ENCODE results near the gene SMARCA4.

SMARCA4 gene

DNA sequence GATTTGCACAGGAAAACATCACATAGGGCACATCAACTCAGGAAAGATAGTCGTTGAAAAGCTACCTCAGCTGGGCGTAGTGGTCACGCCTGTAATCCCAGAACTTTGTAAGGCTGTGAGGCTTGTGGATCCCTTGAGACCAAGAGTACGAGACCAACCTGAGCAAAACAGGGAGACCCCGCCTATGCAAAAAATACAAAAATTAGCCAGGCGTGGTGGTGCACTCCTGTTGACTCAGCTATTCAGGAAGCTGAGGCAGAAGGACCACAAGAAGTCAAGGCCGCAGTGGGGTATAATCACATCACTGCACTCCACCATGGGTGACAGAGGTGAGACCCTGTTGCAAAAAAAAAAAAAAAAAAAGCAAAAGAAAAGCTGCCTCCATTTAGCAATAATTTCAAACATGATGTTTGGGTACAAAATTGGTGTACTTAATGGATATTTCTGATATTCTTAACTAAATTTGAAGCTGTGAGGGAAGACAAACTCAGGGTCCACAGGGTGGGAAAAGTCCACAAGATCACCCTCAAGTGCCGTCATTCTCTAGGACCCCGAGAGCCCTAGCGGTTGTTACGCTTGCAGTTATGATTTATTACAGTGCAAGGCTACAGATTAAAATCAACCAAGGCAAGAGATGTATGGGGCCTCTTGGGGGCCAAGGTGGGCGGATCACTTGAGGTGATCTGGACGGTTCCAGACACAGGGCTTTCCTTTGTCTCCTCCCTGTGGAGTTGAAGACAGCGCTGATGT is 86.0 kb downstream of the SMARCA4 start:
- Histone ChIP-seq H3K36me3 (replicated peaks in 1 of 2; ENCODE audit: control insufficient read depth in 2 of 2, insufficient read depth in 2 of 2, low read length in 2 of 2) (peaks cover 45 to 92% of the 10 kb centered on the region in 2 donors), H3K4ac (ENCODE audit: low read length) (no peak overlapping the region)

DNA sequence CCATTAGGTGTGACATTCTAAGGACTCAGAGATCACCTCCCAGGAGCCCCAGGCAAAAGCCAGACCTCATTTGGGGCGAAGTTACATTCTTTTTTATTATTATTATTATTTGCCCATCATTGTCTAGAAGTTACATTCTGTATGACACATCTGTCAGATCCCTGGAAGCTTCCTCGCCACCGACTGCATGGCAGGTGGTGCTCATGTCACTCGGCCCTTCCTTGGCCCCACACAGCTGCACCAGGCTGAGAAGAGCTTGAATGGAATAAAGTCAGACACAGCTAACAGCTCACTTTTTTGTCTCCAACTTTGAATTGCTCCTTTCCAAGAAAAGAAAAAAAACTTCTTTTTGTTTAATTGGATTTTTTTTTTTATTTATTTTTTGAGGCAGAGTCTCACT is 87.0 kb downstream of the SMARCA4 start:
- Histone ChIP-seq H3K4me1 (ENCODE audit: control insufficient read depth in 2 of 2, insufficient read depth in 1 of 2, low read depth in 1 of 2, low read length in 2 of 2) (no peaks in the 10 kb centered on the region), H3K4me2 (ENCODE audit: insufficient read depth, low read length, poor library complexity, severe bottlenecking) (no peak overlapping the region), H3K79me1 (ENCODE audit: low read depth, low read length) (peaks cover 3% of the 10 kb centered on the region), H2AK5ac (ENCODE audit: low read depth, low read length) (no peak overlapping the region), H3K4ac (ENCODE audit: low read length) (no peak overlapping the region), H2BK12ac (ENCODE audit: low read length) (no peak overlapping the region), H4K91ac (ENCODE audit: low read depth, low read length, poor library complexity) (no peak overlapping the region), H3K9ac (ENCODE audit: low read depth, low read length, poor library complexity) (no peak overlapping the region), H3K18ac (ENCODE audit: low read length) (no peak overlapping the region), H2BK5ac (ENCODE audit: low read length) (no peak overlapping the region), H3K27me3 (ENCODE audit: control insufficient read depth in 3 of 3, insufficient read depth in 3 of 3, low read depth in 1 of 3, low read length in 3 of 3) (no peaks in the 10 kb centered on the region), H2AFZ (ENCODE audit: low read length) (no peak overlapping the region), H3K36me3 (replicated peaks in 1 of 2; ENCODE audit: control insufficient read depth in 2 of 2, insufficient read depth in 2 of 2, low read length in 2 of 2) (peaks cover 47 to 91% of the 10 kb centered on the region in 2 donors), H2BK120ac (ENCODE audit: low read depth, low read length) (no peak overlapping the region), H3K23ac (ENCODE audit: low read depth, low read length, poor library complexity) (no peak overlapping the region), H2BK15ac (ENCODE audit: low read length) (no peak overlapping the region), H3K4me3 (ENCODE audit: low read length in 2 of 2) (no peak overlapping the region), H4K8ac (ENCODE audit: low read depth, low read length) (no peak overlapping the region), H3K9me3 (replicated peaks in 1 of 2; ENCODE audit: control insufficient read depth in 2 of 2, insufficient read depth in 1 of 2, low read depth in 1 of 2, low read length in 2 of 2) (no peaks in the 10 kb centered on the region), H3K14ac (ENCODE audit: low read length) (no peak overlapping the region), H3K27ac (replicated peaks; ENCODE audit: low read length) (no peak overlapping the region)
- no peak for DNase-seq (ENCODE audit: low spot score)
- WGBS, 2 donors (ENCODE audit: extremely low coverage in 2 of 2, insufficient read length in 2 of 2, insufficient replicate concordance in 1 of 2): no CpG with 5 or more reads among the region's 4 CpGs

More for the DNA sequence above, 86.0 kb downstream of the SMARCA4 start:
- Histone ChIP-seq H3K4me3 (ENCODE audit: low read length in 2 of 2) (no peak overlapping the region), H3K4me2 (ENCODE audit: insufficient read depth, low read length, poor library complexity, severe bottlenecking) (no peak overlapping the region), H3K9me3 (replicated peaks in 1 of 2; ENCODE audit: control insufficient read depth in 2 of 2, insufficient read depth in 1 of 2, low read depth in 1 of 2, low read length in 2 of 2) (no peaks in the 10 kb centered on the region), H2BK15ac (ENCODE audit: low read length) (no peak overlapping the region), H4K91ac (ENCODE audit: low read depth, low read length, poor library complexity) (no peak overlapping the region), H3K27ac (replicated peaks; ENCODE audit: low read length) (no peak overlapping the region), H3K18ac (ENCODE audit: low read length) (no peak overlapping the region), H3K14ac (ENCODE audit: low read length) (no peak overlapping the region), H2AK5ac (ENCODE audit: low read depth, low read length) (no peak overlapping the region), H4K8ac (ENCODE audit: low read depth, low read length) (no peak overlapping the region), H2AFZ (ENCODE audit: low read length) (no peak overlapping the region), H3K9ac (ENCODE audit: low read depth, low read length, poor library complexity) (no peak overlapping the region), H3K27me3 (ENCODE audit: control insufficient read depth in 3 of 3, insufficient read depth in 3 of 3, low read depth in 1 of 3, low read length in 3 of 3) (no peaks in the 10 kb centered on the region), H2BK12ac (ENCODE audit: low read length) (no peak overlapping the region), H3K4me1 (ENCODE audit: control insufficient read depth in 2 of 2, insufficient read depth in 1 of 2, low read depth in 1 of 2, low read length in 2 of 2) (no peaks in the 10 kb centered on the region), H3K79me1 (ENCODE audit: low read depth, low read length) (peaks cover 3% of the 10 kb centered on the region), H3K23ac (ENCODE audit: low read depth, low read length, poor library complexity) (no peak overlapping the region), H2BK120ac (ENCODE audit: low read depth, low read length) (no peak overlapping the region), H2BK5ac (ENCODE audit: low read length) (no peak overlapping the region)
- no CpG with 5 or more reads among the region's 14 CpGs for WGBS, 2 donors (ENCODE audit: extremely low coverage in 2 of 2, insufficient read length in 2 of 2, insufficient replicate concordance in 1 of 2)
- DNase-seq (ENCODE audit: low spot score): no peak

DNA sequence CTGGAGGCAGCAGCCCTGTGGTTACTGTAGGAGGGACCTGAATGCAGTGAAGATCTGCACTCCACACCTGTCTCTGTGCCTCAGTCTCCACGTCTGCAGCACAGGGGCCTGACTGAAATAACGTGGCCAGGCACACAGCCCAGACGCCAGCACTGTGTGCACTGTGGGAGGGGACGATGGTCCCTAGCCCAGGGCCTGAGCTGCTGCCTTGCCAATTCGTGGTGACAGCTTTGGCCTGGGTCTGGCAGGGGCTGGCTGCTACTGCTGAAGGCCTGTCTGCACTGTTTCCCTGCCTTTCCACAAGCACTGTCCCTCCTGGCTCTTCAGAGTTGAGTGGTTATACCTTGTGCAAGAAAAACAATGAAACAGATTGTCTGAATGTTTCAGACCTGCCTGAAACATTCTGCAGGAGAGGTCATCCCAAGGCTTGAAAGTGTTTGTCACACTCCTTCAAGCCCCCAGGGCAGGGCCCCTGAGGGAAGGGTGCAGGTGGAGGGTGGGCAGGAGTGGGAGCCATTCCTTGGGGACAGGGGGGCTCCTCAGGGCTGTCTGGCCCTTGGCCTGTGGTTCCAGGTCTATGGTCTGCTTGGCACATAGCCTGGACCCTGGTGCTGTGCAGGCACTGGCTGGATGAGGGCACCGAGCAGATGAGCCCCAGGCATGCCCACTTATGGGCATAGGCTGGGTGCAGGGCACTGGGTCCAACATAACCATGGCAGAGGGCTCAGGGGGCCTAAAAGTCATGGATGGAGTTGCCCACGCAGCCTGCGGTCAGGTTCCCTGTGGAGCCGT is 89.7 kb downstream of the SMARCA4 start:
- H3K27ac ChIP-seq (replicated peaks; ENCODE audit: low read length): no peak overlapping the region
- no peak overlapping the region for H2AFZ ChIP-seq (ENCODE audit: low read length)
- H3K27me3 ChIP-seq (ENCODE audit: control insufficient read depth in 3 of 3, insufficient read depth in 3 of 3, low read depth in 1 of 3, low read length in 3 of 3): no peaks in the 10 kb centered on the region
- H2BK12ac ChIP-seq (ENCODE audit: low read length): no peak overlapping the region
- H3K79me1 ChIP-seq (ENCODE audit: low read depth, low read length): peaks cover 4% of the 10 kb centered on the region
- H3K4me2 ChIP-seq (ENCODE audit: insufficient read depth, low read length, poor library complexity, severe bottlenecking): no peak overlapping the region
- DNase-seq (ENCODE audit: low spot score): no peak
- H3K4me1 ChIP-seq (ENCODE audit: control insufficient read depth in 2 of 2, insufficient read depth in 1 of 2, low read depth in 1 of 2, low read length in 2 of 2): no peaks in the 10 kb centered on the region
- H3K4me3 ChIP-seq (ENCODE audit: low read length in 2 of 2): no peak overlapping the region
- H3K9me3 ChIP-seq (replicated peaks in 1 of 2; ENCODE audit: control insufficient read depth in 2 of 2, insufficient read depth in 1 of 2, low read depth in 1 of 2, low read length in 2 of 2): no peaks in the 10 kb centered on the region
- no peak overlapping the region for H2BK120ac ChIP-seq (ENCODE audit: low read depth, low read length)
- no peak overlapping the region for H2BK15ac ChIP-seq (ENCODE audit: low read length)
- H2AK5ac ChIP-seq (ENCODE audit: low read depth, low read length): no peak overlapping the region
- peak overlapping the region; percentile 40 for H3K18ac ChIP-seq (ENCODE audit: low read length)
- H3K4ac ChIP-seq (ENCODE audit: low read length): no peak overlapping the region
- H3K23ac ChIP-seq (ENCODE audit: low read depth, low read length, poor library complexity): no peak overlapping the region
- H4K91ac ChIP-seq (ENCODE audit: low read depth, low read length, poor library complexity): no peak overlapping the region
- no peak overlapping the region for H4K8ac ChIP-seq (ENCODE audit: low read depth, low read length)
- no CpG with 5 or more reads among the region's 9 CpGs for whole genome bisulfite sequencing, 2 donors (ENCODE audit: extremely low coverage in 2 of 2, insufficient read length in 2 of 2, insufficient replicate concordance in 1 of 2)
- no peak overlapping the region for H3K14ac ChIP-seq (ENCODE audit: low read length)
- peak overlapping the region; percentile 19 for H2BK5ac ChIP-seq (ENCODE audit: low read length)
- peaks cover 43 to 92% of the 10 kb centered on the region in 2 donors for H3K36me3 ChIP-seq (replicated peaks in 1 of 2; ENCODE audit: control insufficient read depth in 2 of 2, insufficient read depth in 2 of 2, low read length in 2 of 2)
- no peak overlapping the region for H3K9ac ChIP-seq (ENCODE audit: low read depth, low read length, poor library complexity)

DNA sequence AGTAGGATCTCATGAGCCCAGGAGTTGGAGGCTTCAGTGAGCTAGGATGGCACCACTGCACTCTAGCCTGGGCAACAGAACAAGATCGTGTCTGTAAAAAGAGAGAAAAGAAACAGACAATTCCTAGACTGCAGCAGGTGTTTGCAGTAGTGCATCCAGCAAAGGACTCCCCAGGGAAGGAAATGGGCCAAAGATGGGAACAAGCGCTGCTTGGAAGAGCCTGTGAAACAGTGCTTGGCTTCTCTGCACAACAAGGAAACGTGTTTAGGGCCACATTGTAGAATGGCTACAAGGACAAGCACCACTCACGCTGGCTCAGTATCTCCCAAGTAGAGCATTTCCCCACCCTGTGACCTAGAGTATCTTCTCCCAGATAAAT is 93.0 kb downstream of the SMARCA4 start:
- no peak overlapping the region for H2AFZ ChIP-seq (ENCODE audit: low read length)
- no peak overlapping the region for H2BK12ac ChIP-seq (ENCODE audit: low read length)
- no CpG with 5 or more reads among the region's 4 CpGs for WGBS, 2 donors (ENCODE audit: extremely low coverage in 2 of 2, insufficient read length in 2 of 2, insufficient replicate concordance in 1 of 2)
- peaks cover 5% of the 10 kb centered on the region for H3K79me1 ChIP-seq (ENCODE audit: low read depth, low read length)
- no peaks in the 10 kb centered on the region for H3K27me3 ChIP-seq (ENCODE audit: control insufficient read depth in 3 of 3, insufficient read depth in 3 of 3, low read depth in 1 of 3, low read length in 3 of 3)
- no peak overlapping the region for H2BK15ac ChIP-seq (ENCODE audit: low read length)
- DNase-seq (ENCODE audit: low spot score): no peak
- no peak overlapping the region for H2AK5ac ChIP-seq (ENCODE audit: low read depth, low read length)
- no peak overlapping the region for H2BK120ac ChIP-seq (ENCODE audit: low read depth, low read length)
- H3K4me3 ChIP-seq (ENCODE audit: low read length in 2 of 2): no peak overlapping the region
- no peaks in the 10 kb centered on the region for H3K4me1 ChIP-seq (ENCODE audit: control insufficient read depth in 2 of 2, insufficient read depth in 1 of 2, low read depth in 1 of 2, low read length in 2 of 2)
- H4K91ac ChIP-seq (ENCODE audit: low read depth, low read length, poor library complexity): no peak overlapping the region
- H3K14ac ChIP-seq (ENCODE audit: low read length): no peak overlapping the region
- H3K9me3 ChIP-seq (replicated peaks in 1 of 2; ENCODE audit: control insufficient read depth in 2 of 2, insufficient read depth in 1 of 2, low read depth in 1 of 2, low read length in 2 of 2): no peaks in the 10 kb centered on the region
- no peak overlapping the region for H3K27ac ChIP-seq (replicated peaks; ENCODE audit: low read length)
- no peak overlapping the region for H2BK5ac ChIP-seq (ENCODE audit: low read length)
- H3K36me3 ChIP-seq (replicated peaks in 1 of 2; ENCODE audit: control insufficient read depth in 2 of 2, insufficient read depth in 2 of 2, low read length in 2 of 2): peaks cover 48 to 93% of the 10 kb centered on the region in 2 donors
- no peak overlapping the region for H4K8ac ChIP-seq (ENCODE audit: low read depth, low read length)
- no peak overlapping the region for H3K4me2 ChIP-seq (ENCODE audit: insufficient read depth, low read length, poor library complexity, severe bottlenecking)
- no peak overlapping the region for H3K18ac ChIP-seq (ENCODE audit: low read length)
- H3K23ac ChIP-seq (ENCODE audit: low read depth, low read length, poor library complexity): no peak overlapping the region
- no peak overlapping the region for H3K9ac ChIP-seq (ENCODE audit: low read depth, low read length, poor library complexity)
- no peak overlapping the region for H3K4ac ChIP-seq (ENCODE audit: low read length)

Data from neuronal stem cell (in vitro differentiated cells).